ENCODE measurements around the gene VOPP1. TPM values are rescaled to one million over a fixed set of nuclear protein-coding genes. Genes with fewer than 3 reads are reported as not detected.

The VOPP1 gene
- total and polyA plus RNA-seq, 10 of the 15 experiments (the other 5 are each of a cell fraction or from before 2014, with no cell fraction given) = 32.8 to 206 (median 129) TPM

- no peak for TF ChIP-seq FOXM1 (IDR thresholded peaks at IDR 0.05; ENCODE audit: low read depth, low read length)
- no peak; the same call in 1 of the 2 replicates for TF ChIP-seq USF2 (IDR thresholded peaks at IDR 0.05; ENCODE audit: borderline replicate concordance, low read depth, low read length)
Measured at GRCh38 chr7:55534262-55534915, 37.9 kb downstream of the VOPP1 start (continued).

- Histone ChIP-seq H3K36me3 (ENCODE audit: control insufficient read depth in 2 of 2, insufficient read depth in 2 of 2, low read length in 1 of 2) (peaks cover 0 to 8% of the 10 kb centered on the region in 2 experiments; a peak in 2 of 4 replicates), H3K4me1 (ENCODE audit: control insufficient read depth, insufficient read depth, low read length) (peaks cover 81% of the 10 kb centered on the region), H3K27me3 (replicated peaks in 1 of 2; ENCODE audit: control insufficient read depth in 2 of 2, insufficient read depth in 2 of 2, low read length in 1 of 2) (no peaks in the 10 kb centered on the region), H3K4me3 (peak overlapping the region; percentile 55), H4K20me1 (ENCODE audit: control insufficient read depth, insufficient read depth) (no peaks in the 10 kb centered on the region), H2AFZ (ENCODE audit: control insufficient read depth, low read depth, low read length) (no peak overlapping the region), H3K9me3 (replicated peaks; ENCODE audit: control insufficient read depth, insufficient read depth, low read length) (no peaks in the 10 kb centered on the region), H3K79me2 (ENCODE audit: control insufficient read depth, insufficient read depth, low read length) (peaks cover 90% of the 10 kb centered on the region), H3K27ac (ENCODE audit: control insufficient read depth, insufficient read depth) (peak overlapping the region; percentile 100), H3K4me2 (ENCODE audit: control insufficient read depth, insufficient read depth) (peak overlapping the region; percentile 92), H3K9ac (ENCODE audit: control insufficient read depth, insufficient read depth, low read length) (peak overlapping the region; percentile 92)
- TF ChIP-seq HDGF (IDR thresholded peaks at IDR 0.05) (0 out of 2 replicates have a peak, but pooled peaks have one; percentile 25), MAX (IDR thresholded peaks at IDR 0.05; ENCODE audit: low read depth, low read length) (no peak), SKIL (IDR thresholded peaks at IDR 0.05; ENCODE audit: low read depth, poor library complexity, severe bottlenecking) (no peak), CBFB (IDR thresholded peaks at IDR 0.05; ENCODE audit: low read depth) (no peak), LARP7 (IDR thresholded peaks at IDR 0.05) (no peak), SMAD5 (IDR thresholded peaks at IDR 0.05; ENCODE audit: low read depth) (no peak), CREB1 (IDR thresholded peaks at IDR 0.05; ENCODE audit: low read depth) (no peak), MLLT1 (IDR thresholded peaks at IDR 0.05) (no peak), CHD2 (IDR thresholded peaks at IDR 0.05; ENCODE audit: borderline replicate concordance, low read depth, low read length) (no peak), PAX8 (IDR thresholded peaks at IDR 0.05) (no peak), ASH2L (IDR thresholded peaks at IDR 0.05; ENCODE audit: borderline replicate concordance, low read depth) (0 out of 2 replicates have a peak, but pooled peaks have one; percentile 18), POLR2AphosphoS2 (IDR thresholded peaks at IDR 0.05; ENCODE audit: low read depth, low read length) (0 out of 2 replicates have a peak, but pooled peaks have one; percentile 6), STAT3 (IDR thresholded peaks at IDR 0.05; ENCODE audit: low read depth, low read length) (no peak; the same call in 1 of the 2 replicates), SMARCA5 (IDR thresholded peaks at IDR 0.05) (peak; percentile 68)
- no TSS peak for BruUV-seq (replicated peaks)
- intact Hi-C loops (cut with micrococcal nuclease; ENCODE audit: unreplicated experiment) (loop anchor here (1.0 kb wide), 6 partner anchors 16 to 224 kb away; partner anchors contain the start of gene LANCL2), in situ Hi-C loops (cut with MboI) (no loop called here)
- ATAC-seq (no peak), DNase-seq (ENCODE audit: low read depth, low spot score) (no peak), FAIRE-seq (no peak)
- POLR2A ChIA-PET = interaction anchor here (0.6 to 12.5 kb wide), 15 partner anchors 12 to 227 kb away, joined by 3 to 156 read pairs (median 14); partner anchors contain the start of gene VOPP1
- WGBS (ENCODE audit: insufficient coverage, insufficient replicate concordance, low lambda C conversion rate, missing lambda C conversion rate) = 0% methylated on average over 2 of the region's 2 CpGs
- SMC1A ChIA-PET (ENCODE audit: uncharacterized antibody, unreplicated experiment) = interaction anchor here (1.1 to 15.0 kb wide), 13 partner anchors 14 to 254 kb away, joined by 3 to 354 read pairs (median 6); partner anchors contain the start of gene VOPP1
- CTCF ChIA-PET = interaction anchor here (1.4 to 10.5 kb wide), 14 partner anchors 10 to 224 kb away, joined by 3 to 87 read pairs (median 12); no protein-coding TSS in a partner anchor
- RAD21 ChIA-PET (ENCODE audit: unreplicated experiment) = interaction anchor here (0.8 to 12.4 kb wide), 17 partner anchors 9 to 447 kb away, joined by 3 to 245 read pairs (median 5); partner anchors contain the start of gene VOPP1
Measured at GRCh38 chr7:55533729-55534080, 38.6 kb downstream of the VOPP1 start.
